ENCODE data around the gene TMEM132C. TPM values are rescaled to one million over a fixed set of nuclear protein-coding genes. Genes with fewer than 3 reads are reported as not detected.

The TMEM132C gene
- total and polyA plus RNA-seq, 2 of the 4 experiments (the other 2 are of a cell fraction) = not detected

DNA sequence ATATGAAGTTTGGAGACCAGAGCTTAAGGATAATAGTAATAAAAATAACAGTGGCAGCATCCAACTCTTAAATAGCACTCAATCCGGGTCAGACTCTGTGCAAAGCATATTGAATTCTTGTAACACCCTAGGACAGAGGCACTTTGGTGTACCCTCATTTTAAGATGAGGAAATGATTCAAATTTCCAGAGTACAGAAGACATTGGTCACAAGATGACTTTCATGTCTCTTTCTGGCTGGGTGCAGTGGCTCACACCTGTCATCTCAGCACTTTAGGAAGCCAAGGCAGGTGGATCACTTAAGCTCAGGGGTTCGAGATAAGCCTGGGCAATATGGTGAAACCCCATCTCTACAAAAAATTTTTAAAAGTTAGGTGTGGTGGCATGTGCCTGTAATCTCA lies 320.9 kb downstream of the TMEM132C start:
- Histone ChIP-seq H3K14ac (replicated peaks; ENCODE audit: low read depth, low read length) (no peak overlapping the region), H3K23ac (ENCODE audit: low read depth, low read length) (no peak overlapping the region), H3K56ac (ENCODE audit: extremely low read depth, insufficient read depth, low read length) (no peak overlapping the region), H2AK5ac (ENCODE audit: low read depth, low read length) (no peak overlapping the region), H3K4me2 (ENCODE audit: low read depth, low read length) (no peak overlapping the region), H3K27ac (ENCODE audit: insufficient read depth, low read length) (no peak overlapping the region), H3K9ac (ENCODE audit: low read depth, low read length) (no peak overlapping the region), H3K4me1 (ENCODE audit: control insufficient read depth, insufficient read depth, low read length) (no peaks in the 10 kb centered on the region), H2BK15ac (ENCODE audit: low read depth, low read length) (no peak overlapping the region), H4K20me1 (ENCODE audit: insufficient read depth, low read length) (no peaks in the 10 kb centered on the region), H2BK5ac (ENCODE audit: low read depth, low read length, poor library complexity, severe bottlenecking) (no peak overlapping the region), H3K36me3 (ENCODE audit: control insufficient read depth, insufficient read depth, low read length) (no peaks in the 10 kb centered on the region), H3K9me1 (ENCODE audit: insufficient read depth, low read length) (no peaks in the 10 kb centered on the region), H4K91ac (ENCODE audit: insufficient read depth, low read depth, low read length) (no peak overlapping the region), H2AFZ (replicated peaks; ENCODE audit: low read length, poor library complexity) (no peak overlapping the region), H2BK120ac (ENCODE audit: low read depth, low read length) (no peak overlapping the region), H3K18ac (ENCODE audit: low read depth, low read length) (no peak overlapping the region), H2BK20ac (ENCODE audit: low read depth, low read length) (no peak overlapping the region), H3K9me3 (ENCODE audit: control insufficient read depth, insufficient read depth, low read length) (peaks cover 41% of the 10 kb centered on the region), H3K4ac (ENCODE audit: low read depth, low read length) (no peak overlapping the region), H3K79me1 (ENCODE audit: low read depth in 1 of 2, low read length in 2 of 2) (no peaks in the 10 kb centered on the region), H4K8ac (ENCODE audit: low read depth in 2 of 2, low read length in 2 of 2) (no peak overlapping the region), H2AK9ac (replicated peaks; ENCODE audit: low read depth, low read length, poor library complexity) (no peak overlapping the region), H3K27me3 (ENCODE audit: control insufficient read depth, insufficient read depth, low read length) (no peaks in the 10 kb centered on the region), H3K4me3 (ENCODE audit: insufficient read depth, low read depth, low read length) (no peak overlapping the region), H4K5ac (ENCODE audit: low read depth, low read length) (no peak overlapping the region)
- no CpG with 5 or more reads among the region's 2 CpGs for WGBS, 2 experiments (ENCODE audit: extremely low coverage in 2 of 2, insufficient read length in 1 of 2)
- no peak for ATAC-seq (ENCODE audit: low read depth)
- ChIA-PET POLR2A (ENCODE audit: unreplicated experiment) (no interaction called here), CTCF (no interaction called here)
- no peak for DNase-seq
- dilution Hi-C loops (cut with HindIII; ENCODE audit: low sequenced_read_pairs, unreplicated experiment) (no loop called here), in situ Hi-C loops (cut with MboI; ENCODE audit: low sequenced_read_pairs) (no loop called here), intact Hi-C loops (cut with micrococcal nuclease) (no loop called here)
- no peak for TF ChIP-seq POLR2A (IDR thresholded peaks at IDR 0.05; ENCODE audit: low read depth, low read length)
- TF ChIP-seq RAD21 (IDR thresholded peaks at IDR 0.05; ENCODE audit: low read length) = no peak
- no peak for TF ChIP-seq MAZ (IDR thresholded peaks at IDR 0.05; ENCODE audit: borderline replicate concordance, low read depth, low read length)
- TF ChIP-seq CHD1 (IDR thresholded peaks at IDR 0.05; ENCODE audit: low read depth, low read length) = no peak
- TF ChIP-seq, protein P1, sequence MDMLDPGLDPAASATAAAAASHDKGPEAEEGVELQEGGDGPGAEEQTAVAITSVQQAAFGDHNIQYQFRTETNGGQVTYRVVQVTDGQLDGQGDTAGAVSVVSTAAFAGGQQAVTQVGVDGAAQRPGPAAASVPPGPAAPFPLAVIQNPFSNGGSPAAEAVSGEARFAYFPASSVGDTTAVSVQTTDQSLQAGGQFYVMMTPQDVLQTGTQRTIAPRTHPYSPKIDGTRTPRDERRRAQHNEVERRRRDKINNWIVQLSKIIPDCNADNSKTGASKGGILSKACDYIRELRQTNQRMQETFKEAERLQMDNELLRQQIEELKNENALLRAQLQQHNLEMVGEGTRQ (IDR thresholded peaks at IDR 0.05; ENCODE audit: low read depth, low read length) = no peak
- TF ChIP-seq, protein P2, sequence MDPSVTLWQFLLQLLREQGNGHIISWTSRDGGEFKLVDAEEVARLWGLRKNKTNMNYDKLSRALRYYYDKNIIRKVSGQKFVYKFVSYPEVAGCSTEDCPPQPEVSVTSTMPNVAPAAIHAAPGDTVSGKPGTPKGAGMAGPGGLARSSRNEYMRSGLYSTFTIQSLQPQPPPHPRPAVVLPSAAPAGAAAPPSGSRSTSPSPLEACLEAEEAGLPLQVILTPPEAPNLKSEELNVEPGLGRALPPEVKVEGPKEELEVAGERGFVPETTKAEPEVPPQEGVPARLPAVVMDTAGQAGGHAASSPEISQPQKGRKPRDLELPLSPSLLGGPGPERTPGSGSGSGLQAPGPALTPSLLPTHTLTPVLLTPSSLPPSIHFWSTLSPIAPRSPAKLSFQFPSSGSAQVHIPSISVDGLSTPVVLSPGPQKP (IDR thresholded peaks at IDR 0.05; ENCODE audit: borderline replicate concordance, low read depth, low read length) = no peak
- no peak for TF ChIP-seq MAFK (IDR thresholded peaks at IDR 0.05; ENCODE audit: low read depth, low read length)
- no peak for TF ChIP-seq FOS (IDR thresholded peaks at IDR 0.05; ENCODE audit: low read depth, low read length)
- TF ChIP-seq, protein P3, sequence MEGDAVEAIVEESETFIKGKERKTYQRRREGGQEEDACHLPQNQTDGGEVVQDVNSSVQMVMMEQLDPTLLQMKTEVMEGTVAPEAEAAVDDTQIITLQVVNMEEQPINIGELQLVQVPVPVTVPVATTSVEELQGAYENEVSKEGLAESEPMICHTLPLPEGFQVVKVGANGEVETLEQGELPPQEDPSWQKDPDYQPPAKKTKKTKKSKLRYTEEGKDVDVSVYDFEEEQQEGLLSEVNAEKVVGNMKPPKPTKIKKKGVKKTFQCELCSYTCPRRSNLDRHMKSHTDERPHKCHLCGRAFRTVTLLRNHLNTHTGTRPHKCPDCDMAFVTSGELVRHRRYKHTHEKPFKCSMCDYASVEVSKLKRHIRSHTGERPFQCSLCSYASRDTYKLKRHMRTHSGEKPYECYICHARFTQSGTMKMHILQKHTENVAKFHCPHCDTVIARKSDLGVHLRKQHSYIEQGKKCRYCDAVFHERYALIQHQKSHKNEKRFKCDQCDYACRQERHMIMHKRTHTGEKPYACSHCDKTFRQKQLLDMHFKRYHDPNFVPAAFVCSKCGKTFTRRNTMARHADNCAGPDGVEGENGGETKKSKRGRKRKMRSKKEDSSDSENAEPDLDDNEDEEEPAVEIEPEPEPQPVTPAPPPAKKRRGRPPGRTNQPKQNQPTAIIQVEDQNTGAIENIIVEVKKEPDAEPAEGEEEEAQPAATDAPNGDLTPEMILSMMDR (conservative IDR thresholded peaks at IDR 0.05; ENCODE audit: low read depth, low read length) = no peak
- TF ChIP-seq RFX5 (IDR thresholded peaks at IDR 0.05; ENCODE audit: low read depth, low read length) = no peak
- TF ChIP-seq MXI1 (IDR thresholded peaks at IDR 0.05; ENCODE audit: borderline replicate concordance, low read depth, low read length) = no peak
- TF ChIP-seq NFE2L2 (IDR thresholded peaks at IDR 0.05; ENCODE audit: low read depth, low read length) = no peak
- TF ChIP-seq SMC3 (IDR thresholded peaks at IDR 0.05; ENCODE audit: low read depth, low read length) = no peak
- no peak for TF ChIP-seq BHLHE40 (IDR thresholded peaks at IDR 0.05; ENCODE audit: low read depth, low read length)
- TF ChIP-seq RCOR1 (IDR thresholded peaks at IDR 0.05; ENCODE audit: insufficient replicate concordance, low read length) = no peak
- TF ChIP-seq CEBPB (IDR thresholded peaks at IDR 0.05; ENCODE audit: low read depth, low read length) = no peak
- BruUV-seq (replicated peaks) = no TSS peak

Data from IMR-90 (cell line).